ENCODE results near the gene MUC6.
"Not testable (repeated sequence)": the region's sequence is repeated elsewhere in the genome, so short reads cannot be mapped to it uniquely, and the experiment has no call there.

- not testable (repeated sequence) for TF ChIP-seq CTCF (IDR thresholded peaks at IDR 0.05); SIN3A (IDR thresholded peaks at IDR 0.05; ENCODE audit: borderline replicate concordance, insufficient read depth, low read depth, low read length); REST (IDR thresholded peaks at IDR 0.05; ENCODE audit: insufficient read depth in 1 of 2, low read depth in 2 of 2, low read length in 1 of 2)
Observed at GRCh38 chr11:1016610-1017126, 19.9 kb downstream of the MUC6 start.
